ENCODE data around the gene NLN.

GRCh38 chr5:65834306-65834705, 112.3 kb downstream of the NLN start:
- TF ChIP-seq CTCF (IDR thresholded peaks at IDR 0.05; ENCODE audit: poor library complexity) = no peak
- TF ChIP-seq EZH2 (IDR thresholded peaks at IDR 0.05; ENCODE audit: borderline replicate concordance) = no peak
- no peak for TF ChIP-seq EZH2phosphoT487 (IDR thresholded peaks at IDR 0.05; ENCODE audit: low read depth, severe bottlenecking, unreplicated experiment)

Measured in hepatocyte (in vitro differentiated cells).